DOHH2 (cell line): ENCODE results near the gene IL1RAP.

Experiments
- CTCF ChIP-seq: fragments of 200-600 bp; sonication (generic); IDR thresholded peaks from one replicate; pipeline ENCODE4 v1.5.1; 2014; ENCODE audit warnings: antibody characterized with exemption, mild to moderate bottlenecking, low read depth, low read length; ENCODE audit not compliant: poor library complexity, severe bottlenecking
- EZH2phosphoT487 ChIP-seq: fragments of 200-600 bp; sonication (generic); IDR thresholded peaks from 2 replicates; pipeline ENCODE4 v1.6.1; 2017; ENCODE audit warnings: borderline replicate concordance, mild to moderate bottlenecking, antibody characterized with exemption, low read length, moderate library complexity, mixed read lengths

DNA sequence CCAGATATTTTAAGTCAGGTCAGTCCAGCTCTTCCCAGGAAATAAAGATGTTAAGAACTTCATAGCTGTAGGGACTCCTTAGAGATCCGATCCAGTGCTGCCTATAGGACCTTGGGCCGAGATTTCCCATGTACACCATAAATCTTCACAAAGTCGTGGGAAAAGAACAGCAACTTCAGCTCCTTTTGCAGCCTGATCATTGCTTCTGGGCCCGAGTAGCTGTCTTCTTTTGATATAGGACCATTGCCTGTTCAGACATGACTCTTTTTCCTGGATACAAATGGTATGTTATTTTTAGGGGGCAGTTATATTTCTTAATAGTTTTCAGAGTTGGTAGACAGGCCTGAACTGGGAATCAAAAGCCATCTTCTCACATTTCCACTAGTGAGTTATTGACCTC is 20.5 kb downstream of the IL1RAP start:
- TF ChIP-seq CTCF (no peak), EZH2phosphoT487 (no peak)
